HG03354 (cell line): Measurements from ENCODE around the gene CHFR.
"Not testable (repeated sequence)": the region's sequence is repeated elsewhere in the genome, so short reads cannot be mapped to it uniquely, and the experiment has no call there.

ENCODE experiments used
- ATAC-seq: cut with Tn5 transposase; IDR thresholded peaks from one replicate; pipeline ENCODE4 v1.9.1; 2021; ENCODE audit warnings: mild to moderate bottlenecking; ENCODE audit not compliant: unreplicated experiment, poor library complexity, severe bottlenecking

Gene CHFR, protein sequence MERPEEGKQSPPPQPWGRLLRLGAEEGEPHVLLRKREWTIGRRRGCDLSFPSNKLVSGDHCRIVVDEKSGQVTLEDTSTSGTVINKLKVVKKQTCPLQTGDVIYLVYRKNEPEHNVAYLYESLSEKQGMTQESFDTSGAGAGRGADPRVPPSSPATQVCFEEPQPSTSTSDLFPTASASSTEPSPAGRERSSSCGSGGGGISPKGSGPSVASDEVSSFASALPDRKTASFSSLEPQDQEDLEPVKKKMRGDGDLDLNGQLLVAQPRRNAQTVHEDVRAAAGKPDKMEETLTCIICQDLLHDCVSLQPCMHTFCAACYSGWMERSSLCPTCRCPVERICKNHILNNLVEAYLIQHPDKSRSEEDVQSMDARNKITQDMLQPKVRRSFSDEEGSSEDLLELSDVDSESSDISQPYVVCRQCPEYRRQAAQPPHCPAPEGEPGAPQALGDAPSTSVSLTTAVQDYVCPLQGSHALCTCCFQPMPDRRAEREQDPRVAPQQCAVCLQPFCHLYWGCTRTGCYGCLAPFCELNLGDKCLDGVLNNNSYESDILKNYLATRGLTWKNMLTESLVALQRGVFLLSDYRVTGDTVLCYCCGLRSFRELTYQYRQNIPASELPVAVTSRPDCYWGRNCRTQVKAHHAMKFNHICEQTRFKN

DNA sequence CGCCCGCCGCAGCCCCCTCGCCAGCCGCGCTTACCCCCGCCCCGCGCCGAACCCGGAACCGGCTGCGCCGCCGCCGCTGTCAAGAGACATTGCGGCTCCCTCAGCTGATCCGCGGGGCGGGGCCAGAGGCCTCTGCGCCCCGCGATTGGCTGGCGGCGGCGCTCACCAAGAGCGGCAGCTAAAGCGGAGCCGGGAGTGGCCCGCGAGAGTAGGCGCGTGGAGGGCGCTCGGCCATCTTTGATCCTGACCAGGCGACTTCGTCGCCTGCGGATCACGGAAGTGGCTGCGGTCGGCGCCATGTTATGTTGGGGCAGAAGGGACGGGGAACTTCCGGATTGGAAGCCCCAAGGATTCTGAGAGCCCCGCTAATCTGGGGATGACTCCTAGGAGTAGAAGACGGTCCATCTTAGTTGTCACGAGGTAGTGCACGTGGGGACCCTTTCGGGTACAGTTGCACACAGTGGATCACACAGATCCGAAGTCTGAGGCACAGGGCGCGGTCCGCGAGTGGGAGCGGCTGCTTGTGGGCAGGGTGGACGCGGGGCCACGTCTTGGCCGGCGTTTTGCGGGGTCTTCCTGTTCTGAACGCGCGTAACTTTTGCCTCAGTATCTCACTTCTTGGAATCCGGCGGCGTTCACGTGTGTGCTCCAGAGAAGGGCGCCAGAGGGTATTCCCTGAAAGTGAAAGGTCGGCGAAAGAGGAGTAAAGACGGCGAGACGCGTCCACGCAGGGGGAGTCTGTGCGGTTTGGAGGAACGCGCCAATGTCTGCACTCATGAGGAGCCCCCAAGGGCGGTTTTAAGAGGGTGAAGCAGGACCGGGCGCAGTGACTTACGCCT, at the start of gene CHFR:
CHFR (minus strand) TSS at position 93 of the 839 bp plus-strand sequence. CDS start 277 bp downstream, outside the sequence.
- ATAC-seq = peak; percentile 98

- ATAC-seq = not testable (repeated sequence)
Observed at GRCh38 chr12:132936921-132937320, 49.5 kb upstream of the CHFR start.

DNA sequence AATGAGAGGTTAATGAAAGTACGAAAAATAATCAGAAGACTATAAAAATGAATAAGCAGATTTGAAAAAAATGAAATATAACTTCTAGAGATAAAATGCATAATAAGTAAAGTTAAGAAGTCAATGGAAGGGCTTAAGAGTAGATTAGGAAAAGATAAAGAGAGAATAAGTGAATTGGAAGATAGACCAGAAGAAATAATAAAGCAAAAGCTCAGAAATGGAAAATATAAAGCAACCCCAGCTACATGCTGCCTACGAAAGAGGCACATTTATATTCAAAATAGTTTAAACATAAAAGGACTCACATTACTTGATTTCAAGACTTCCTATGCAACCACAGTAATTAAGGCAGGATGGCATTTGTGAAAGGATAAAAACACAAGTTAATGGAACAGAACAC, 48.8 kb upstream of the CHFR start:
- no peak for ATAC-seq

- ATAC-seq = no peak
Observed at GRCh38 chr12:132926415-132926833, 39.0 kb upstream of the CHFR start.

GRCh38 chr12:132925597-132926414, 38.4 kb upstream of the CHFR start:
- ATAC-seq = no peak

- ATAC-seq = no peak
Observed at GRCh38 chr12:132924356-132924755, 37.0 kb upstream of the CHFR start.

GRCh38 chr12:132923356-132923909, 36.0 kb upstream of the CHFR start:
- no peak for ATAC-seq

GRCh38 chr12:132922676-132923075, 35.3 kb upstream of the CHFR start:
- no peak for ATAC-seq

DNA sequence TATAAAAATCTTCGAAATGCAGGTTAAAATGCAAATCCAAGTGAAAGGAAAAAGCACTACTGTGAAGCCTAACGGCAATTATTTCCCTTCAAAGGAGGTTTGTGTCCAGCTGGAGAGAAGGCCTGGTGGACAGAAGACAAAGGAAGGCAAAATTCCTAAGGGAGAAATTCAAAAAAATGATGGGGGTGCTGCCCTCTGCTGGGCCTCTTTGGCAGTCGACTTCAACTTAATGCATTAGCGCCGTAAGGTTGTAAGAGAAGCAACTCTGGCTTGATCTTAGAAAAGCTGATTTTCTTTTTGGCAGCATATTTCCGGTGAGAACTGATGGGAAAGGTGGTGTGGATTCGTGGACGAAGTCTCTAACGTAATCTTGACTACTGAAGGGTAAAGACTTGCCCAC, 34.3 kb upstream of the CHFR start:
- ATAC-seq = no peak

DNA sequence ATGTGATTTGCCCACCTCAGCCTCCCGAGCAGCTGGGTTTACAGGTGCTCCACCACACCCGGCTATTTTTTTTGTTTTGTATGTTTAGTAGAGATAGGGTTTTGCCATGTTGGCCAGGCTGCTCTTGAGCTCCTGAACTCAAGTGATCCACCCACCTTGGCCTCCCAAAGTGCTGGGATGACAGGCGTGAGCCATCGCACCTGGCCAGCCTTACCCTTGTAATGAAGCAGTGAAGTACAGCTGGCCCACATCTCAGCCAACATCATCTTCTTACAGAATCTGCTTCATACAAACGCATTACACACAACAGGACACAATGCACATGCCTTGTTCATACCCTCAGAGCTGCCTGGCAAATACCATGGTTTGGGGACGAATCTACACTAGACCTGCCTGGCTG, 31.3 kb upstream of the CHFR start:
- no peak for ATAC-seq

- ATAC-seq = no peak
Observed at GRCh38 chr12:132909030-132909368, 21.6 kb upstream of the CHFR start.

DNA sequence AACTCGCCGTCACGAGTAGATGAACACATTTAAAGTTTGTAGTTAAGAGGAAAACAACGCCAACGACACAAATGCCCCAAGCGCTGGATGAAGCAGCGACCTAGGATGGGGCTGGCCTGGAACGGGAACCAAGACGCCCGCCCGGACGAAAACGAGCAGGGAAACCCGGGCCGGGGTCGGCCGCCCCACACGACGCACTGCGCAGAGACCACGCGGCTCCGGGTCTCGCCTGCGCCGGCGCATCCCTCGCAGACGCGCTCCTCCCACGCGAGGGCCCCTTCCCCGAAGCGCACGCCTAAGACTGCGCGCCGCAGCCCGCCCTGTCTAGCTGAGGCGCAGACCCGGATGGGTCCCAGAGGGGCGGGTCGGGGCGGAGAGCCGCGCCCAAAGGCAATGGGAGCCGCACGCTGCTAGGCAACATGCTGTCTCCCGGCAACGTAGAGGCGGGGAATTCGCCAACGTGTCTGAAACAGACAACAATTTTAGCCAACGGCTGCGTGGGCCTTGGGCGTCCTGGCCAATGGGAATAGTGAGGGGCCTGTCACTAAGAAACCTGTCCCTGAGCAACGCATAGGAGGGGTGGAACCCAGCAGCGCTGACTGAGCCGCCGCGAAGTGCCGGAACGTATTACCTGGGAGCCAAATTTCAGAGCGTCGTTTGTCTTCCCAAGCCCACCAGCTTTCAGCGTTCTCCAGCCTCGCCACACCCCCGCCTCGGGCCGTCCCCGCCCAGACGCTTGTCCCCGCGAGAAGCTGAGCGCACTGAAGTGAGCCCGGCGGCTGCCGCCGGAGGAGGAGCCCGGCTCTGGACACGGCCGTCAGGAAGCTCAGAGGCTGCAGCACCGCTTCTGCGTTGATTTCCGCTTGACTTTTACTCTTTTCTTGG, 21.0 kb upstream of the CHFR start:
- peak; percentile 92 for ATAC-seq

DNA sequence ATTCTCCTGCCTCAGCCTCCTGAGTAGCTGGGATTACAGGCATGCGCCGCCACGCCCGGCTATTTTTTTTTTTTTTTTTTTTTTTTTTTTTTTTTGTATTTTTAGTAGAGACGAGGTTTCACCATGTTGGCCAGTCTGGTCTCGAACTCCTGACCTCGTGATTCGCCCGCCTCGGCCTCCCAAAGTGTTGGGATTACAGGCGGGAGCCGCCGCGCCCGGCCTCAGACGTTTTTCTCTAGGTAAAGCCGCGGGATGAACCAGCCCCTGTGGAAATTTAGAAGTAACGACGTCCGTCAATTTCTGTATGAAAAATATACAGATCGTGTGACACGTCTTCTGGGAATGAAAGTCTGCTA, 20.4 kb upstream of the CHFR start:
- not testable (repeated sequence) for ATAC-seq

GRCh38 chr12:132907216-132907615, 19.8 kb upstream of the CHFR start:
- no peak for ATAC-seq

- no peak for ATAC-seq
Observed at GRCh38 chr12:132904718-132905328, 17.4 kb upstream of the CHFR start.

DNA sequence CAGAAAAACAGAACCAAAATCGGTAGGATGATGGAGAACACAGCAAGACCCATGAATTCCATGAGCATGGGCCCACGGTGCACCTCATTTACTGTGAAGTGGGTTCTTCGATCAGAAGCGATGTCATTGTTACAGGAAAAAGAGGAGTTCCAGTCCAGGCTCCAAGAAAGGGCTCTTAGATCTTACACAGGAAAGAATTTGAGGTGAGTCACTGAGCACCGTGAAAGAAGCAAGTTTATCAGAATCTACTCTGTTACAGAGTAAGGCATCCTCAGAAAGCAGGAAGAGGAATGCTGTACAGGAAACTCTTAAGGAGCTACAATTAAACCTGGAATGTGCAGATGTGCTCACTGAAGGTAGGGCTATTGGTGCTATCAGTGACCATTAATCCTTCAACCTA, 11.6 kb upstream of the CHFR start:
- ATAC-seq = no peak

DNA sequence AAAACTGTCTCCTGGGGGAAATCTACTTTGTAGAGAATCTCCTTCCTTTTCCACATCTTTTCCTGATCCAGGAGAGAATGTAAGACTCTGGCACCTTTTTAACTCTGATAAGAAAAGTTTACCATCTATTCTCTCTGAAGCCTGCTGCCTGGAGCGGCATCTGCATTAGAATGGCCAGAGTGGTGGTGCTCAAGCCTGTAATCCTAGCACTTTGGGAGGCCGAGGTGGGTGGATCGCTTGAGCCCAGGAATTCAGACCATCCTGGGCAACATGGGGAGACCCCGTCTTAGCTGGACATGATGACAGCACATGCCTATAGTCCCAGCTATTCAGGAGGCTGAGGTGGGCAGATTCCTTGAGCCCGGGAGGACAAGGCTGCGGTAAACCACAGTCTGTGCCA, 1.4 kb upstream of the CHFR start:
- no peak for ATAC-seq
